HG03159 (cell line): ENCODE measurements around the gene ZBTB40.

Experiments
- ATAC-seq: cut with Tn5 transposase; IDR thresholded peaks from one replicate; pipeline ENCODE4 v1.9.1; 2021; ENCODE audit warnings: mild to moderate bottlenecking, moderate library complexity; ENCODE audit not compliant: unreplicated experiment

The ZBTB40 gene

DNA sequence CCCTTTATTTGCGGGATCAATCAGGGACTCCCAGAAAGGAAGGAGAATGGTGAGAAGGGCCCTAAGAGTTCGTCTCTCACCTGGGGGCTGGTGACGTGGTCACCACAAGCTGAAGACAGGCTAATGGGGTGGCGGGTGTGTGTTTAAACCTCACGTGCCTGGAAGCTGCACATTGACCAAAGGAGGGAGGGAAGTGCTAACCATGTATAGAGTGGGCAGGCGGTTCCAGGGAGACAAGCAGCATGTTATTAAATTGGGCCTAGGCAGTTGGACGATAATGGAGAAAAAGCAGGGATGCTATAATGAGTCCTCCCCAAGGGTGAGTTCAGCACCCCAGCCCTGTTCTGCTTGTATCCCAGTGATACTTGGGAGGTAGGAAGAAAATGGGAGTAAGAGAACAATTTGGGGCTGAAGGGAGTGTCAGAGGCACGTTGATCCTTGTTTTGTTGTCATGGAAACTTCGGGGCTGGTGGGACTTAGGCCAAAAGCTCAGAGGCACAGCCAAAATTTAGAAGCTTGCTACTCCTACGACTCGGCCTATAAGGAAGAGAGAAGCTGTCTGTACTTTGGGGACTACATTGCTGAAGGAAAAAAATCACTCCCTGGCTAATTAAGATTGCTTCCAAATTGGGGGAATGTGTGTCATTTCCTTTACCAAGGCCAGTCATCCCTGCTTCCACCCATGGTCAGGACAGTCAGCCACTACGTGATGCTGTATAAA, 78.4 kb downstream of the ZBTB40 start:
- no peak for ATAC-seq

DNA sequence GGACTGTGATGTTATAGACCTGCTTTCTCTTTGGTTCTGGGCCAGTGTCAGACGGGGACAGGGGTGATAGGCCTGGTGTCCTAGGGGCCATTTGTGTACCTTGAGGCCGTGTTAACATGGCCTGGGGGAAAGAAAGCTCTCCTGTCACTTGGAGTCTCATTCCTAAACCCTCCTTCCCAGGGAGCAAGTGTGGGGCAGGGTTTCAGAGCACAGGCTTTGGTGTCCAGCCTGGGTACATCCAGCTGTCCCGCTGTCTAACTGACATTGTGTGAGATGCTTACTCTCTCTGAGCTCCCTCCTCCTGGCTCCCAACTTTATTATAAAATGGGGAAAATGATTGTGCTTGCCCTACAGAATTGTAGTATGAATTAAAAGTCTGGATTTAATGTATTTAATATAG, 79.1 kb downstream of the ZBTB40 start:
- ATAC-seq: no peak

DNA sequence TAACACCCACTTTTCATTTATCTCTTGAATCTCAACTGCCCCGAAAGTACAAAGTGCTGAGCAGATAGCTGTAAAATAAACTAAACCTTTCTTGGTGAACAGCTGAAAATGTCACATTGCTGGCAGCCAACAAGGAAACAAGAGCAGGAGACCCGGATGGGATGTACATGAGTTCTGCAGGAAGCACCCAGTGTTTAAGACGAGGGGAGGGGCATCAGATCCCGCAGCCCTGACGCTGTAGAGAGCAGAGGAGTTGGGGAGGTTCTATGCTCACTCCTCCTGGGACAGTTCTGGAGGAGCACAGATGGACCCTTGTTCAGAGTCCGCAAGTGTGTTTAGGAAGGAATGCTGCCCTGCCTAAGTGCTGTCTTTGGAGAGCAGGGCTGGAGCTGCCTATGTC, 79.6 kb downstream of the ZBTB40 start:
- ATAC-seq: no peak

- no peak for ATAC-seq
Observed at GRCh38 chr1:22533244-22533895, 81.7 kb downstream of the ZBTB40 start.

DNA sequence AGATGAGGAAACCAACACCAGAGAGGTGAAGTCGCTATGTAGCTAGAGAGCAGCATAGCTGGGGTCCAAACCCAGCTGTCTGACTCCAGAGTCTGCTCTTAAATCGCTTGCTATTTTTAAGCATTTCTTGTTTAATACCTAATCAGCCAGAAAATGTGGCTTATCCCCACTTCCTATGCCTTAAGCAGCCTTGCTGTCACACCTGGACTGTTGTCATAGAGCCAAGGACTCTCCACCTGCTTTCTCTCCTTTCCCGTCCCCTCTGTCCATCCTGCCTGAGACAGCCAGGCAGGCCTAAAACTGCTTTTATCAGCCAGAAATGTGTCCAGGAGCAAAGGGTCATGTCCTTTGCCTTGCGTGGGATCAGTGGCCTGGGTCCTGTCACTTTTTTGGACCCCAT, 83.3 kb downstream of the ZBTB40 start:
- ATAC-seq: no peak

- no peak for ATAC-seq
Observed at GRCh38 chr1:22535399-22535798, 83.7 kb downstream of the ZBTB40 start.

GRCh38 chr1:22536506-22536905, 84.9 kb downstream of the ZBTB40 start:
- ATAC-seq: no peak

- no peak for ATAC-seq
Observed at GRCh38 chr1:22537441-22538139, 85.9 kb downstream of the ZBTB40 start.

DNA sequence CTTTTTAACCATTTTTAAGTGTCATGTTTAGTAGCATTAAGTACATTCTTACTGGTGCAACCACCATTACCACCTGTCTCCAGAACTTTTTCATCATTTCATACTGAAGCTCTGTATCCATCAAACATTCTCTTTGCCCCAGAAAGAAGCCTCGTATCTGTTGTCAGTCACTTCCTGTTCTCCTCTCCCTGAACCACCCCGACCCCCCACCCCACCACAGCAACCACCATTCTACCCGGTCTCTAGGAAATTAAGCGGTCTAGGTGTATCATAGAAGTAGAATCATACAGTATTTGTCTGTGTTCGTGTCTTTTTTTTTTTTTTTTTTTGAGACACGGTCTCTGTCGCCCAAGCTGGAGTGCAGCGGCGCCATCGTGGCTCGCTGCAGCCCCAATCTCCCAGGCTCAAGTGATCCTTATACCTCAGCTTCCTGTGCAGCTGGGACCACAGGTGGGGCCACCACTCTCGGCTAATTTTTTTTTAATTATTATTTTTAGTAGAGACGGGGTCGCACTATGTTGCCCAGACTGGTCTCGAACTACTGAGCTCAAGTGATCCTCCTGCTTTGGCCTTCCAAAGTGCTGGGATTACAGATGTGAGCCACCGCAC, 88.0 kb downstream of the ZBTB40 start:
- ATAC-seq: no peak

DNA sequence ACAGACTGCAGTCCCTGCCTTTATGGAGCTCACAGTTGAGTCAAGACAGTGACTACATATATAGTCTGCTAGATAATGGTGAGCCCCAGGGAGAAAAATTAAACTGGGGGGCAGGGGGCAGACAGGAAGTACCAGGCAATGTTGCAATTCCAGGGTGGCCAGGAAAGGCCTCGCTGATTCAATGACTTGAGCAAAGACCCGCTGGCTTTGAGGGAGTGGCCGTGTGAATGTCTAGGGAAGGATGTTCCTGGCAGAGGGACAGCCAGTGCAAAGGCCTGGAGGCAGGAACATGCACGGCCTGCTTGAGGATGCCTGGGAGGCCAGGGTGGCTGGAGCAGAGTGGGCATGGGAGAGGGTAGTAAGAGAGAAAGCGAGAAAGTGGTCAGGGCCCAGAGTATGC, 88.7 kb downstream of the ZBTB40 start:
- no peak for ATAC-seq

- ATAC-seq: no peak
Observed at GRCh38 chr1:22542886-22543285, 91.2 kb downstream of the ZBTB40 start.

DNA sequence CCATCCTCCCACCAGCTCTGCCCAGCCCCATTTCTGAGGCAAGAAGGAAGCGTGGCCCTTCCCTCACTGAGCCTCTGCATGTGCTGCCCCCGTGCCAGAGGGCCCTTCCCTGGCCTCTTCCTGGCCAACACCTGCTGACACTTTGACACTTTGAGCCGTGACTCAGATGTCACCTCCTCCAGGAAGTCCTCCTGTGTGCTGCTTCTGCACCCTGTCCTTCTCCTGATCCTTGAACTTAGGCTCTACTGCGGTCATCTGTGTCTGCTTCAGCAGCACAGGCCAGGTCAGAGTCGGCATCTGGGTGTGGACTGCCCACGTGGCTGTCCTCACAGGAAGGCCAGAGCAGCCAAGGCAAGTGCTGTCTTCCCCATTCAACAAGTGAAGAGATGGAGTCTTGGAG, 92.0 kb downstream of the ZBTB40 start:
- ATAC-seq: no peak

DNA sequence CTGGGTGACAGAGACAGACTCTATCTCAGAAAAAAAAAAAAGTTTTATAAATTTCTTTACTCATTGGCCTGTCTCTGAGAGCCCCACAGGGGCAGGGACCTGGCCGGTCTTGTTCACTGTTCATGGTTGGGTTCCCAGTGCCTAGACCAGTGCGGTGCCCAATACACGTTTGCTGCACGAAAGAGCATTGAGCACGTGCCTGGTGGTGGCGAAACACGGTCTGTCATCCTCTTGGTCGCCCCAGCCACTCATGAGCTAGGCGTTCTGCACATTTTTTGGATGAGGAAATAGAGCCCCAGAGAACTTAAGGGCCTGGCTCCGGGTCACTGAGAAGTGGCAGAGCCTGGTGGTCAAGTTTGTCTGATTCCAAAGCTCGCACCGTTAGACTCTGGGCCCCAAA, 93.0 kb downstream of the ZBTB40 start:
- ATAC-seq: no peak

- no peak for ATAC-seq
Observed at GRCh38 chr1:22545141-22545540, 93.5 kb downstream of the ZBTB40 start.

DNA sequence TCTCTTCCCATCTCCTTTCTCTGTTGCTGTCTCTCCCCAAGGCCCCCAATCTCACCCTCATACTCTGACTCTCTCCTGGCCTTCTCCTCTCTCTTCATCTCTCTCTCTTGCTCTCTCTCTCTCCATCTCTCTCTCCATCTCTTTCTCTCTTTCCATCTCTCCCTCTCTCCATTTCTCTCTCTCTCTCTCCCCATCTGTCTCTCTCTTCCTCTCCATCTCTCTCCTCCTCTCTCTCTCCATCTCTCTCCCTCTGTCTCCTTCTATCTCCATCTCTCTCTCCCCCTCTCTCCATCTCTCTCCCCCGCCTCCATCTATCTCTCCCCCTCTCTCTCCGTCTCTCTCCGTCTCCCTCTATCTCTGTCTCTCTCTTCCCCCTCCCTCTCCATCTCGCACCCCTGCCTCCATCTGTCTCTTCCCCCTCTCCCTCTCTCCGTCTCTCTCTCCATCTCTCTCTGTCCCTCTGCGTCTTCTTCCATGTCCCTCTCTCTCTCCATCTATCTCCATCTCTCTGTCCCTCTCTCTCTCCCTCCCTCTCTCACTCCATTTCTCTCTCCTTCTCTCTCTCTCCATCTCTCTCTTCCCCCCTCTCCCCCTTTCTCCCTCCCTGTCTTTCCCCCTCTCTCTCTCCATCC, 95.7 kb downstream of the ZBTB40 start:
- no peak for ATAC-seq

DNA sequence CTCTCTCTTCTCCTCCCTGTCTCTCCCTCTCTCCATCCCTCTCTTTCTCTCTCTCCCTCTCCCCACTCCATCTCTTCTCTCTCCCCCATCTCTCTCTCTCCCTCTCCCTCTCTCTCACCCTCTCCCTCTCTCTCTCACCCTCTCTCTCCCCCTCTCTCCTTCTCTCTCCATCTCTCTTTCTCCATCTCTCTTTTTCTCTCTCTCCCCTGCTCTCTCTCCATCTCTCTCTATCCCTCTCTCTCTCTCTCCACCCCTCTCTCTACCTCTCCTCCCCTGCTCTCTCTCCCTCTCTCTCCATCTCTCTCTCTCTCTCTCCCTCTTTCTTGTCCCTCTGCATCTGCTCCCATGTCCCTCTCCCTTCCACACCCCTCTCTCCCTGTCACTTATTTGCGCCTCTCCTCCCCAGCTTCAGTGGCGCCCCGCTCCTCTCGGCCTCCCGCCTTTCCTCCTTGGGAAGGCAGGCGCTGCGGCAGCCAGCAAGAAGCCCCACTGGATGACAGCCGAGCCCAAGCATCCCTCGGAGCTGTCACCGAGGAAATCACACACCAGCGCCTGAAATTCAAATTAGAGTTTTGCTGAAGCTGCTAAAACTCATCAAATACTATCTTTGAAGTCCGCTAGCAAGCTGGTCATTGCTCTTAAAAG, 96.3 kb downstream of the ZBTB40 start:
- ATAC-seq: no peak

DNA sequence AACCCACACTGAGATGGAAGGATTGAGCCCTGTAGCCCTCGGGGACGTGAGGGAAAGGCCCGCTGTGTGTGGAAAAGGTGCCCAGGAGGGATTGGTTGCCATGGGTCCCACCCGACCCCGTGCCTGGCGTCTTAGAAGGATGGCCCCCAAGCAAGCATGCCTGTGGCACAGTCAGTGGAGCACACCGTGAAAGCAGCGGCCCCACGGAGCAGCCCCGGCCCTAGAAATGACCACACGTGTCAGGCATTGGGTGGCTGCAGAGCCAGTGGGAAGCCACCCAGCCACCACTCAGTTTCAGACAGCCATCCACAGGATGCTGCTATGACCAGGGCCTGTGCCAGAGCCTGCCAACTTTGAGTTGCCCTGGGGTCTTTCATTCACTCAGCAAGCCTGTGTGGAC, 98.4 kb downstream of the ZBTB40 start:
- ATAC-seq: no peak

DNA sequence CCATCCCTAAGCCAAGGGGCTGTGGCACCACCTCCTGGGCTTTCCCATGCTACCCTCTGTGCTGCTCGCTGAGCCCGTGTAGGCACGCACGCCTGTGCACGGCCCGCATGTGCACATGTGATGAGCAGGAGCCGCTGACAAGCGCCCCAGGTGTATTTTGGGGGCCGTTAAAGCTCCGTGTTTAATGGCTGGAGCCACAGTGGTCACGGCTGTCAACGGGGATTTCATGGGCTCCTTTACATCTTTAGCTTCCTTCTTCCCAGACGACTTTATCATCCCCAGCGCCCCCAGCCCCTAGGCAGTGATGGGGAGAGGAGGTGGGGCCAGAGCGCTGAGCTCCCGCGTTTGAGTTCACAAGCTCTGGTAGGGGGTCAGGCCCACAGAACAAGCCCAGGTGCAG, 99.9 kb downstream of the ZBTB40 start:
- ATAC-seq: no peak

- no peak for ATAC-seq
Observed at GRCh38 chr1:22552021-22552420, 100.4 kb downstream of the ZBTB40 start.

GRCh38 chr1:22553104-22553880, 101.6 kb downstream of the ZBTB40 start:
- no peak for ATAC-seq
